Esophagus muscularis mucosa (tissue), 4 donors: ENCODE results near the gene SRXN1. TPM values are rescaled to one million over a fixed set of nuclear protein-coding genes. Genes with fewer than 3 reads are reported as not detected.

Experiments
- DNase-seq: peaks from one replicate; pipeline ENCODE4 v3.0.0-alpha.2; 2017; ENCODE audit errors: extremely low spot score
- H3K27ac ChIP-seq, 4 donors: fragments of 200-600 bp; sonication (generic); replicated peaks in 1 of 4; 1 replicate in 3 of 4; 2 replicates in 1 of 4; pipeline ENCODE4 v1.5.1; 2016 to 2019; ENCODE audit warnings: mild to moderate bottlenecking in 1 of 4
- H3K27me3 ChIP-seq, 4 donors: fragments of 200-600 bp; sonication (generic); one replicate each; pipeline versions ENCODE4 v1.5.1 to v1.6.0; 2016 to 2019
- H3K36me3 ChIP-seq, 4 donors: fragments of 200-600 bp; sonication (generic); one replicate each; pipeline ENCODE4 v1.5.1; 2016 to 2019
- H3K4me1 ChIP-seq, 4 donors: fragments of 200-600 bp; sonication (generic); one replicate each; pipeline ENCODE4 v1.5.1; 2016 to 2019
- H3K4me3 ChIP-seq, 4 donors: fragments of 200-600 bp; sonication (generic); 1 replicate in 2 of 4; 2 replicates in 2 of 4; pipeline ENCODE4 v1.5.1; 2016 to 2019; ENCODE audit warnings: mild to moderate bottlenecking in 4 of 4, moderate library complexity in 1 of 4
- H3K9me3 ChIP-seq, 4 donors: fragments of 200-600 bp; sonication (generic); 1 replicate in 3 of 4; 2 replicates in 1 of 4; pipeline ENCODE4 v1.5.1; 2016 to 2019
- EP300 ChIP-seq: sonication (generic); formaldehyde crosslinking; IDR thresholded peaks from one replicate; pipeline ENCODE4 v1.6.1; 2017; ENCODE audit warnings: antibody characterized with exemption
- POLR2A ChIP-seq: fragments of 450-650 bp; IDR thresholded peaks from one replicate; pipeline ENCODE4 v1.6.1; 2017; ENCODE audit warnings: antibody characterized with exemption, moderate library complexity, mild to moderate bottlenecking, low read depth
- POLR2AphosphoS5 ChIP-seq, 2 donors: sonication (generic); formaldehyde crosslinking; IDR thresholded peaks; one replicate each; pipeline ENCODE4 v1.6.1; 2017; ENCODE audit warnings: antibody characterized with exemption in 2 of 2
- WGBS: methylation state at CpG from one replicate; pipeline ENCODE4 v1.1.5; 2018; 5-methylcytosine and 5-hydroxymethylcytosine counted together
- intact Hi-C: fragments of 100-400 bp; cut with DNase I; formaldehyde crosslinking; loops from one replicate; pipeline ENCODE4 v1.15.1; 2023
- total RNA-seq, 4 donors: library from RNA; depleted of rRNA; stranded (reverse); fragments of >200 nt; gene quantifications; one replicate each; pipeline versions ENCODE4 v1.1.0 to v1.2.1, GENCODE V29; 2016
- TF ChIP-seq, protein P1 (sequence below), 3 experiments: fragments of 200-600 bp in 2 of 3; fragments of 450-650 bp in 1 of 3; sonication (generic) in 2 of 3; IDR thresholded peaks; one replicate each; pipeline ENCODE4 v1.5.1; 2017 to 2019; ENCODE audit warnings: antibody characterized with exemption in 3 of 3, mild to moderate bottlenecking in 2 of 3, moderate library complexity in 1 of 3

The SRXN1 gene
- total RNA-seq, 4 donors from 2014 or later = 37.0 to 58.2 (median 41.4) TPM

DNA sequence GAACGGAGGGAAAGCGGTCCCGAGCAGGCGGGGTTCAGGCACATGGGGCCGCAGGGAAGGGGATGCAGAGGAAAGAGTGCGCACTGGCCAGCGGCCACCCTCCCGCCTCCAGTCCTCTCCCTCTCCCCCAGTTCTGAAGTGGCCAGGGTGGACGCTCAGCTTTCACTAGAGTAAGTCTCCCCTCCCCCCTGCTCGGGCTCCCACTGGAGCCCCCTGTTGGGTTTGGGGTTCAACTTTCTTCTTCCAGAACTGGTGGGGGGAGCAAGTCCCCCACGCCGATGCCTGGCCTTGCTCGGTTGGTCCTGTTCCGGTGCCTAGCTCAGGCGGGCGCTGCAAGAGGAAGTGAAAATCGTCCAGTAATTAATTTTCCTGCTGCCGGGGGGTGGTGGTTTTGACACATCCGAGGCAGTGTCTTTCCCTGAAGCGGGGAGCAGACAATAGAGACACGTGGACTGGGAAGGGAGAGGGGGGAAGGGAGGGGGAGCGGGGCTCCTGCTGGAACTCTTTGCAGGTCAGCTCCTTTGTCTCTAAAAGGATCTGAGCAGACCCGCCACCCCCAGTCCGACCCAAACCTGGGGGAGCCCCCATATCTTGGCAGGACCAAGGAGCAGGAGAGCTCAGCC, 23.4 kb upstream of the SRXN1 start:
- TF ChIP-seq, protein P1, sequence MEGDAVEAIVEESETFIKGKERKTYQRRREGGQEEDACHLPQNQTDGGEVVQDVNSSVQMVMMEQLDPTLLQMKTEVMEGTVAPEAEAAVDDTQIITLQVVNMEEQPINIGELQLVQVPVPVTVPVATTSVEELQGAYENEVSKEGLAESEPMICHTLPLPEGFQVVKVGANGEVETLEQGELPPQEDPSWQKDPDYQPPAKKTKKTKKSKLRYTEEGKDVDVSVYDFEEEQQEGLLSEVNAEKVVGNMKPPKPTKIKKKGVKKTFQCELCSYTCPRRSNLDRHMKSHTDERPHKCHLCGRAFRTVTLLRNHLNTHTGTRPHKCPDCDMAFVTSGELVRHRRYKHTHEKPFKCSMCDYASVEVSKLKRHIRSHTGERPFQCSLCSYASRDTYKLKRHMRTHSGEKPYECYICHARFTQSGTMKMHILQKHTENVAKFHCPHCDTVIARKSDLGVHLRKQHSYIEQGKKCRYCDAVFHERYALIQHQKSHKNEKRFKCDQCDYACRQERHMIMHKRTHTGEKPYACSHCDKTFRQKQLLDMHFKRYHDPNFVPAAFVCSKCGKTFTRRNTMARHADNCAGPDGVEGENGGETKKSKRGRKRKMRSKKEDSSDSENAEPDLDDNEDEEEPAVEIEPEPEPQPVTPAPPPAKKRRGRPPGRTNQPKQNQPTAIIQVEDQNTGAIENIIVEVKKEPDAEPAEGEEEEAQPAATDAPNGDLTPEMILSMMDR (IDR thresholded peaks at IDR 0.05) = no peak
- TF ChIP-seq EP300 (no peak), POLR2AphosphoS5 (IDR thresholded peaks at IDR 0.05) (no peak), POLR2A (no peak)
- Histone ChIP-seq H3K36me3 (no peaks in the 10 kb centered on the region), H3K4me3 (peak overlapping the region in 1 of 4 donors; percentile 33), H3K9me3 (no peaks in the 10 kb centered on the region), H3K4me1 (peaks cover 20 to 24% (median 22%) of the 10 kb centered on the region in 4 donors), H3K27ac (no peak overlapping the region), H3K27me3 (peaks cover 0 to 91% (median 37%) of the 10 kb centered on the region in 4 donors)
- 5% methylated on average over 24 of the region's 24 CpGs for WGBS
- no peak for DNase-seq
- intact Hi-C loops = no loop called here

DNA sequence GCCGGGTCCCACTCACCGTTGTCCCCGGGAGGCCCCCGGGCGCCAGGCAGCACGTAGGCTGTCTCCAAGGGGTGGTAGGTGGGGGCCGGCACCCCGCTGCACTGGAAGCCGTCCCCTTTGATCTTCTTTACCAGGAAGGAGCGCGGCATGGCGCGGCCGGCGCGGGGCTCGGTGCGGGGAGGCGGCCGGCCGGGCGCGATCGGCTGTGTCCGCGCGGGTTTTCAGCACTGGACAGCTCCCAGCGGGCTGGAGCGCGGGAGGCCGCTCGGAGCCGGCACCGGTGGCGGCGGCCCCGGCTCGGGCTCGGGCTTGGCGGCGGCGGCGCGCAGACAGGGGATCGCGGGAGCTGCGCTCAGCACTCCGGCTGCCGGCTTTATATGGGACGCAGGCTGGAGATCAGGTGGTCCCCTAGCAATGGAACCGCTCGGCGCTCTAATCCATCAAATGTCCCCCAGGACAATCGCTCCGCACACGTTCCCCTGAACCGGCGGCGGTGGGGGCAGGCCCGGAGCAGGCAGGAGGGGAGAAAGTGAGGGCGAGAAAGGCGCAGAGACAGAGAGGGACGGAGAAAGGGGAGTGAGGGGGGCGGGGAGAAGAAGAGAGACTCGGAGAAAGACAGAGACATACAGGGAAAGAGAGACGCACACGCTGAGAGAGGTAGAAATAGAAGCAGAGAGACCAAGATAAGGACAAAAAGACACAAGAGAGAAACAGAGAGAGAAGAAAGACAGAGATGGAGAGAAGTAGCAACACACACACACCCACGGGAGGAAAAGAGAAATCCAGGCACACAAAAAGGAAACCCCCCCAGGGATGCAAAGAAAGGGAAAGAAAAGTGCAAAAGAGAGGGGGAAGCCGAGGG, 22.7 kb upstream of the SRXN1 start, which contains the start of gene SCRT2:
SCRT2 (minus strand) TSS at position 350 of the 862 bp plus-strand sequence; CDS start at position 149, 201 bp downstream.
- DNase-seq = no peak
- Histone ChIP-seq H3K27me3 (peaks cover 0 to 91% (median 38%) of the 10 kb centered on the region in 4 donors), H3K9me3 (no peaks in the 10 kb centered on the region), H3K4me1 (peaks cover 20 to 24% (median 22%) of the 10 kb centered on the region in 4 donors), H3K36me3 (no peaks in the 10 kb centered on the region), H3K4me3 (peak within 1 kb of the TSS; percentile 24 to 38 (median 30)), H3K27ac (no peak within 1 kb of the TSS)
- under 1% methylated on average over 20 of the region's 69 CpGs for WGBS
- TF ChIP-seq, protein P1 (IDR thresholded peaks at IDR 0.05) = no peak
- TF ChIP-seq POLR2AphosphoS5 (IDR thresholded peaks at IDR 0.05) (no peak), EP300 (no peak), POLR2A (no peak)
- intact Hi-C loops = no loop called here

DNA sequence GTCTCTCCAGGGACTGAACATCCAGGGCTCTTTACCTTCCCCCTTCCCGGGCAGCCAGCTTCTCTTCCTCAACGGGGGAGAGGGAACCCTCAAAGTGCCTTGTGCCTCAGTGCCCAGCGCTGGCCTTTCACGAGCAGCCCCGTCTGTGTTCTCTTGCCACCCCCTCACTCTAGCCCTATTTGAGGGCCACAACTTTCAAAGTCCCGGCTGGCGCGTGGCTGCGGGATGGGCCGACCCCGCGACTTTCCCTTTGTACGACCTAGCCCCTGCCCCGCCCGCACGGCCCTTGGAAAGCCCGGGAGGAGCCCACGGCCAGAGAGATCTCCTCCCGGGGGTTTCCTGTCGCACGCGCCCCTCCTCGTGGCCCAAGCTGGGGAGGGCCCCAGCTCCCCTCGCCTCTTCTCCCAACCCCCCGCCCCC, 22.0 kb upstream of the SRXN1 start:
- no peaks in the 10 kb centered on the region for H3K36me3 ChIP-seq
- peaks cover 21 to 25% (median 23%) of the 10 kb centered on the region in 4 donors for H3K4me1 ChIP-seq
- no peak overlapping the region for H3K27ac ChIP-seq
- peak overlapping the region; percentile 11 to 38 (median 30) for H3K4me3 ChIP-seq
- intact Hi-C loops = no loop called here
- DNase-seq = no peak
- 3% methylated on average over 6 of the region's 25 CpGs for WGBS
- H3K9me3 ChIP-seq = no peaks in the 10 kb centered on the region
- TF ChIP-seq EP300 (no peak), POLR2A (no peak), POLR2AphosphoS5 (IDR thresholded peaks at IDR 0.05) (no peak)
- TF ChIP-seq, protein P1 (IDR thresholded peaks at IDR 0.05) = no peak
- peaks cover 0 to 91% (median 38%) of the 10 kb centered on the region in 4 donors for H3K27me3 ChIP-seq

DNA sequence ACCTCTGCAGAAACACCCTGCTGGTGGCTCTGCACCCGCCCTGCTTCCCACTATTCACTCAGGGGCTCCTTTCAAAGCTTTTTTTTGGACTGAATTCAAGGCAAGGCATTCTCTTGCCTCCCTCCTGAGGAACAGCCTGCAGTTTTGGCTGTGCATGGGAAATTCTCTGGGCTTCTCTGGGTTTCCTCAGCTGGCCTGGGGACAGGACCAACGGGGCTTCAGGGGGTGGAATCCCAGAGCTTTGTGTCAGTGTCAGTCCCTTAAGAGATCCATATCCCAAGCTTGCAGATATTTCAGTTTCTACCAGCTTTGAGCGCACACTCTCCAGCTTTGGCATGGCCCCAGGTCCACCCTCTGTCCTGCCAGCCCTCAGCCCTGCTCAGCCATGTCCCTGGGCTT, 20.6 kb upstream of the SRXN1 start:
- Histone ChIP-seq H3K27me3 (peaks cover 0 to 91% (median 31%) of the 10 kb centered on the region in 4 donors), H3K36me3 (no peaks in the 10 kb centered on the region), H3K4me3 (no peak overlapping the region), H3K9me3 (no peaks in the 10 kb centered on the region), H3K4me1 (peaks cover 21 to 35% (median 23%) of the 10 kb centered on the region in 4 donors), H3K27ac (no peak overlapping the region)
- no peak for TF ChIP-seq POLR2AphosphoS5 (IDR thresholded peaks at IDR 0.05)
- TF ChIP-seq EP300 = no peak
- TF ChIP-seq, protein P1 (IDR thresholded peaks at IDR 0.05) = no peak
- no peak for TF ChIP-seq POLR2A
- DNase-seq = no peak
- WGBS = 57% methylated on average over 3 of the region's 3 CpGs
- intact Hi-C loops = no loop called here
